Measurements from ENCODE around the gene NSRP1.

Gene NSRP1

DNA sequence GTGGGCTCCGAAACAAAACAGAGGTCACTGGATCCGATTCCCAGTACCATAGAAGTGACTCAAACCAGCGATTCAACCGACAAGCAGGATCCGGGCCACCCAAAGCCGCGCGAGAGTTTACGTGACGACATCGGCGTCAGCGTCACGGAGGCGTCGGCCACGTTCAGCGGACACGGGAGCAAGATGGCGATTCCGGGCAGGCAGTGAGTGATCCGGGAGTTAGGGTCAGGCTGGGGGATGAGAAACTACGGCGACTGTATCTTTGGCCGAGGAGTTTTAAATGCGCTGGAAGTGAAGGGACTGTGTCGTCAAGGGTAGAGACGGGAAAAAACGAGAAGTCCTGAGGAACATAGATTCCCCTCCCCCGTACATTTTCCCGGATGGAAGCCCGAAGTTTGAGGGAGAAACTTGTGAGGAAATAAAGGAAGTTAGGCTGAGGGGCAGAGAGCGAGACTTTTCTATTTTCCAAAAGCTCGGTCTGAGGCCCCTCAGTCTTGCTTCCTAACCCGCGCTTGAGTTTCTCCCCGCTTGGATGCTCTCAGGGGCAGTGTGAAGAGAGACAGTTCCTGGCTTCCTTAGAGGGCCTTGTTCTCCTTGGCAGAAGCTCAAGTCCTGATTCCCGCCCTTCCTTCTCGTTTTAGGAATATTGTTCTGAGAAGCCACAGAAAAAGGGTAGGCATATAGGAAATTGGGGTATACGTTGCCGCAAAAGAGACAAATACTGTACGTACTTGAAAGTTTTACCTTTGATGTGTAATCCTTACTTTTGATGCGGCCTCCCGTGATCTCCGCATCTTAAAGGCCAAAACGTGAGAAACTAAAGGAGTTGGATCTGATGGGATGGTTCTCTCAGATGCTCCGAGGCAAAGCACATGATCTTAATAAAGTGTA lies at the start of gene NSRP1:
Gene NSRP1 (plus strand): TSS at position 156 of the 891 bp plus-strand sequence. CDS start 28 bp downstream, at position 184.
- Histone ChIP-seq H3K9me3 (ENCODE audit: control insufficient read depth, insufficient read depth, low read length) (no peaks in the 10 kb centered on the region), H3K36me3 (ENCODE audit: control insufficient read depth, low read length) (peaks cover 43% of the 10 kb centered on the region), H3K9me2 (replicated peaks; ENCODE audit: control insufficient read depth, low read length) (no peaks in the 10 kb centered on the region), H3F3A (ENCODE audit: control insufficient read depth, insufficient read depth) (peaks cover 3% of the 10 kb centered on the region; the same call in 1 of the 2 replicates), H4K20me1 (ENCODE audit: control insufficient read depth, insufficient read depth, low read depth, low read length) (peaks cover 3% of the 10 kb centered on the region; the same call in 1 of the 2 replicates), H3K27ac (ENCODE audit: low read depth, low read length) (peak within 1 kb of the TSS; percentile 86), H3K79me2 (ENCODE audit: control insufficient read depth, low read length) (peaks cover 57% of the 10 kb centered on the region), H3K4me2 (ENCODE audit: low read length) (peak within 1 kb of the TSS; percentile 69), H3K27me3 (ENCODE audit: control insufficient read depth, low read length) (no peaks in the 10 kb centered on the region), H3K4me3 (ENCODE audit: low read length) (peak within 1 kb of the TSS; percentile 76), H3K4me1 (ENCODE audit: control insufficient read depth, low read length) (peaks cover 32% of the 10 kb centered on the region)
- TF ChIP-seq, protein P1, sequence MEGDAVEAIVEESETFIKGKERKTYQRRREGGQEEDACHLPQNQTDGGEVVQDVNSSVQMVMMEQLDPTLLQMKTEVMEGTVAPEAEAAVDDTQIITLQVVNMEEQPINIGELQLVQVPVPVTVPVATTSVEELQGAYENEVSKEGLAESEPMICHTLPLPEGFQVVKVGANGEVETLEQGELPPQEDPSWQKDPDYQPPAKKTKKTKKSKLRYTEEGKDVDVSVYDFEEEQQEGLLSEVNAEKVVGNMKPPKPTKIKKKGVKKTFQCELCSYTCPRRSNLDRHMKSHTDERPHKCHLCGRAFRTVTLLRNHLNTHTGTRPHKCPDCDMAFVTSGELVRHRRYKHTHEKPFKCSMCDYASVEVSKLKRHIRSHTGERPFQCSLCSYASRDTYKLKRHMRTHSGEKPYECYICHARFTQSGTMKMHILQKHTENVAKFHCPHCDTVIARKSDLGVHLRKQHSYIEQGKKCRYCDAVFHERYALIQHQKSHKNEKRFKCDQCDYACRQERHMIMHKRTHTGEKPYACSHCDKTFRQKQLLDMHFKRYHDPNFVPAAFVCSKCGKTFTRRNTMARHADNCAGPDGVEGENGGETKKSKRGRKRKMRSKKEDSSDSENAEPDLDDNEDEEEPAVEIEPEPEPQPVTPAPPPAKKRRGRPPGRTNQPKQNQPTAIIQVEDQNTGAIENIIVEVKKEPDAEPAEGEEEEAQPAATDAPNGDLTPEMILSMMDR (IDR thresholded peaks at IDR 0.05; ENCODE audit: low read depth, low read length, poor library complexity, severe bottlenecking): no peak
- TF ChIP-seq EZH2phosphoT487 (IDR thresholded peaks at IDR 0.05; ENCODE audit: borderline replicate concordance, low read length): no peak

GRCh38 chr17:30068465-30068864 lies 48.2 kb upstream of the NSRP1 start:
- Histone ChIP-seq H3K36me3 (ENCODE audit: control insufficient read depth, low read length) (no peaks in the 10 kb centered on the region), H3F3A (ENCODE audit: control insufficient read depth, insufficient read depth) (no peaks in the 10 kb centered on the region), H3K4me2 (ENCODE audit: low read length) (no peak overlapping the region), H3K9me3 (ENCODE audit: control insufficient read depth, insufficient read depth, low read length) (peaks cover 12% of the 10 kb centered on the region), H3K4me1 (ENCODE audit: control insufficient read depth, low read length) (no peaks in the 10 kb centered on the region), H3K4me3 (ENCODE audit: low read length) (no peak overlapping the region), H3K79me2 (ENCODE audit: control insufficient read depth, low read length) (no peaks in the 10 kb centered on the region), H3K27me3 (ENCODE audit: control insufficient read depth, low read length) (0 out of 2 replicates have a peak, but pooled peaks cover 4% of the 10 kb centered on the region), H4K20me1 (ENCODE audit: control insufficient read depth, insufficient read depth, low read depth, low read length) (no peaks in the 10 kb centered on the region), H3K9me2 (replicated peaks; ENCODE audit: control insufficient read depth, low read length) (no peaks in the 10 kb centered on the region), H3K27ac (ENCODE audit: low read depth, low read length) (no peak overlapping the region)
- TF ChIP-seq, protein P1 (IDR thresholded peaks at IDR 0.05; ENCODE audit: low read depth, low read length, poor library complexity, severe bottlenecking): no peak
- TF ChIP-seq EZH2phosphoT487 (IDR thresholded peaks at IDR 0.05; ENCODE audit: borderline replicate concordance, low read length): no peak

- Histone ChIP-seq H3K27me3 (ENCODE audit: control insufficient read depth, low read length) (peaks cover 6% of the 10 kb centered on the region), H3K4me3 (ENCODE audit: low read length) (no peak overlapping the region), H3K9me2 (replicated peaks; ENCODE audit: control insufficient read depth, low read length) (no peaks in the 10 kb centered on the region), H3K9me3 (ENCODE audit: control insufficient read depth, insufficient read depth, low read length) (no peaks in the 10 kb centered on the region), H3K36me3 (ENCODE audit: control insufficient read depth, low read length) (no peaks in the 10 kb centered on the region), H3K27ac (ENCODE audit: low read depth, low read length) (no peak overlapping the region), H3K4me1 (ENCODE audit: control insufficient read depth, low read length) (no peaks in the 10 kb centered on the region), H3K79me2 (ENCODE audit: control insufficient read depth, low read length) (no peaks in the 10 kb centered on the region), H3F3A (ENCODE audit: control insufficient read depth, insufficient read depth) (no peaks in the 10 kb centered on the region), H3K4me2 (ENCODE audit: low read length) (no peak overlapping the region), H4K20me1 (ENCODE audit: control insufficient read depth, insufficient read depth, low read depth, low read length) (no peaks in the 10 kb centered on the region)
- no peak for TF ChIP-seq EZH2phosphoT487 (IDR thresholded peaks at IDR 0.05; ENCODE audit: borderline replicate concordance, low read length)
- TF ChIP-seq, protein P1 (IDR thresholded peaks at IDR 0.05; ENCODE audit: low read depth, low read length, poor library complexity, severe bottlenecking): no peak
These were observed 42.4 kb upstream of the NSRP1 start for GRCh38 chr17:30074254-30074653.

Data from DOHH2 (cell line).